IMR-90 (cell line): ENCODE data around the gene SHC1. TPM values are rescaled to one million over a fixed set of nuclear protein-coding genes. Genes with fewer than 3 reads are reported as not detected.

ENCODE experiments used
- ATAC-seq: fragments of 200-7000 bp; cut with Tn5 transposase; 2 replicates; pipeline ENCODE4 v1.9.1; 2020; ENCODE audit warnings: low read depth, mild to moderate bottlenecking, moderate library complexity
- BruUV-seq: library from RNA; stranded (reverse); fragments of 400-500 nt; replicated peaks from 2 replicates; lab custom pipeline; 2021; lab: Mats Ljungman, UMichigan
- CTCF ChIA-PET: fragments of 300-600 bp; formaldehyde crosslinking; extraction: SDS; loops from one replicate; lab custom pipeline; 2021; ENCODE audit warnings: antibody characterized with exemption; lab: Yijun Ruan, JAX
- POLR2A ChIA-PET: fragments of 300-600 bp; sonication (Branson Sonifier 250); formaldehyde crosslinking; loops from one replicate; lab custom pipeline; 2022; ENCODE audit warnings: antibody characterized with exemption; ENCODE audit not compliant: unreplicated experiment; lab: Charles Lee
- DNase-seq: peaks from one replicate; pipeline ENCODE4 v3.0.0; 2013
- H2AFZ ChIP-seq: replicated peaks from 2 replicates; pipeline ENCODE3; 2013; ENCODE audit warnings: low read length, mild to moderate bottlenecking; ENCODE audit not compliant: poor library complexity
- H2AK5ac ChIP-seq: 2 replicates; pipeline ENCODE4 v1.6.1; 2013; ENCODE audit warnings: low read depth, low read length, inconsistent platforms
- H2AK9ac ChIP-seq: replicated peaks from 2 replicates; pipeline ENCODE3; 2013; ENCODE audit warnings: mild to moderate bottlenecking, low read depth, low read length, moderate library complexity; ENCODE audit not compliant: poor library complexity
- H2BK120ac ChIP-seq: 2 replicates; pipeline ENCODE4 v1.6.1; 2013; ENCODE audit warnings: low read depth, low read length, inconsistent platforms
- H2BK15ac ChIP-seq: 3 replicates; pipeline ENCODE4 v1.6.1; 2013; ENCODE audit warnings: low read depth, low read length, inconsistent platforms
- H2BK20ac ChIP-seq: 2 replicates; pipeline ENCODE4 v1.6.1; 2013; ENCODE audit warnings: low read depth, mild to moderate bottlenecking, inconsistent platforms, low read length, moderate library complexity
- H2BK5ac ChIP-seq: 2 replicates; pipeline ENCODE4 v1.6.1; 2013; ENCODE audit warnings: mild to moderate bottlenecking, low read depth, low read length, inconsistent platforms; ENCODE audit not compliant: poor library complexity, severe bottlenecking
- H3K14ac ChIP-seq: replicated peaks from 2 replicates; pipeline ENCODE4 v1.6.1; 2013; ENCODE audit warnings: low read depth, low read length, inconsistent platforms
- H3K18ac ChIP-seq: 2 replicates; pipeline ENCODE4 v1.6.1; 2013; ENCODE audit warnings: low read depth, low read length, control low read depth
- H3K23ac ChIP-seq: 2 replicates; pipeline ENCODE4 v1.6.1; 2013; ENCODE audit warnings: low read depth, low read length, inconsistent platforms
- H3K27ac ChIP-seq: 2 replicates; pipeline ENCODE4 v1.5.1; 2013; ENCODE audit warnings: mild to moderate bottlenecking, control low read depth, low read length; ENCODE audit not compliant: insufficient read depth
- H3K27me3 ChIP-seq: 2 replicates; pipeline ENCODE4 v1.6.1; 2013; ENCODE audit warnings: low read length; ENCODE audit not compliant: control insufficient read depth, insufficient read depth
- H3K36me3 ChIP-seq: 2 replicates; pipeline ENCODE4 v1.6.1; 2013; ENCODE audit warnings: low read length, mixed read lengths; ENCODE audit not compliant: control insufficient read depth, insufficient read depth
- H3K4ac ChIP-seq: 2 replicates; pipeline ENCODE4 v1.6.1; 2013; ENCODE audit warnings: low read depth, low read length, inconsistent platforms
- H3K4me1 ChIP-seq: 2 replicates; pipeline ENCODE4 v1.6.1; 2013; ENCODE audit warnings: low read length, mixed read lengths; ENCODE audit not compliant: control insufficient read depth, insufficient read depth
- H3K4me2 ChIP-seq: 2 replicates; pipeline ENCODE4 v1.6.1; 2013; ENCODE audit warnings: low read depth, mild to moderate bottlenecking, control low read depth, low read length, moderate library complexity
- H3K4me3 ChIP-seq: 2 replicates; pipeline ENCODE4 v1.5.1; 2013; ENCODE audit warnings: low read depth, mild to moderate bottlenecking, control low read depth, low read length, moderate library complexity; ENCODE audit not compliant: insufficient read depth
- H3K56ac ChIP-seq: 2 replicates; pipeline ENCODE4 v1.6.1; 2013; ENCODE audit warnings: low read length, inconsistent platforms; ENCODE audit not compliant: insufficient read depth; ENCODE audit errors: extremely low read depth
- H3K79me1 ChIP-seq, 2 experiments: 2 replicates each; pipeline ENCODE4 v1.6.1; 2013; ENCODE audit warnings: low read length in 2 of 2, inconsistent platforms in 1 of 2, low read depth in 1 of 2
- H3K9ac ChIP-seq: 2 replicates; pipeline ENCODE4 v1.6.1; 2013; ENCODE audit warnings: low read depth, low read length, control low read depth
- H3K9me1 ChIP-seq: 2 replicates; pipeline ENCODE4 v1.6.1; 2013; ENCODE audit warnings: low read length, inconsistent platforms; ENCODE audit not compliant: insufficient read depth
- H3K9me3 ChIP-seq: 2 replicates; pipeline ENCODE4 v1.6.1; 2013; ENCODE audit warnings: low read length; ENCODE audit not compliant: control insufficient read depth, insufficient read depth
- H4K20me1 ChIP-seq: 2 replicates; pipeline ENCODE4 v1.6.1; 2013; ENCODE audit warnings: low read length, inconsistent platforms; ENCODE audit not compliant: insufficient read depth
- H4K5ac ChIP-seq: 2 replicates; pipeline ENCODE4 v1.6.1; 2013; ENCODE audit warnings: mild to moderate bottlenecking, low read depth, low read length, control low read depth
- H4K8ac ChIP-seq, 2 experiments: 2 replicates each; pipeline ENCODE4 v1.6.1; 2013; ENCODE audit warnings: low read depth in 2 of 2, low read length in 2 of 2, control low read depth in 1 of 2, inconsistent platforms in 1 of 2
- H4K91ac ChIP-seq: 2 replicates; pipeline ENCODE4 v1.6.1; 2013; ENCODE audit warnings: low read depth, low read length, inconsistent platforms; ENCODE audit not compliant: insufficient read depth
- MAZ ChIP-seq: IDR thresholded peaks from 2 replicates; pipeline ENCODE4 v1.6.1; 2012; ENCODE audit warnings: low read depth, mild to moderate bottlenecking, low read length, improper control_type of control experiment, moderate library complexity, borderline replicate concordance
- WGBS, 2 experiments: methylation state at CpG; one replicate each; pipeline versions ENCODE4 v1.1.5 to v1.1.7; 2013; ENCODE audit warnings: missing lambda C conversion rate in 2 of 2; ENCODE audit not compliant: insufficient read length in 1 of 2; ENCODE audit errors: extremely low coverage in 2 of 2; 5-methylcytosine and 5-hydroxymethylcytosine counted together
- dilution Hi-C: fragments of 300-500 bp; cut with HindIII; formaldehyde crosslinking; loops from one replicate; pipeline ENCODE4 v1.14.3; 2018; ENCODE audit warnings: low sequenced_read_pairs; ENCODE audit not compliant: unreplicated experiment
- in situ Hi-C: fragments of 300-500 bp; cut with MboI; formaldehyde crosslinking; loops from 3 replicates; pipeline ENCODE4 v1.14.3; 2019; ENCODE audit warnings: low sequenced_read_pairs, inconsistent platforms, mixed read lengths
- intact Hi-C: fragments of 100-400 bp; cut with micrococcal nuclease; formaldehyde crosslinking; loops from 2 replicates; pipeline ENCODE4 v1.10.0; 2022
- polyA plus RNA-seq, 3 experiments: library from polyadenylated mRNA; depleted of rRNA; stranded (reverse); fragments of >200 nt; gene quantifications; 2 replicates each; pipeline ENCODE4 v1.2.3, GENCODE V29; 2012; ENCODE audit warnings: low replicate concordance in 1 of 3
- total RNA-seq: library from RNA; depleted of rRNA; stranded (reverse); fragments of >200 nt; gene quantifications from 2 replicates; pipeline ENCODE4 v1.2.3, GENCODE V29; 2012
- TF ChIP-seq, protein P1 (sequence below): fragments of 150-350 bp; IDR thresholded peaks from 2 replicates; pipeline ENCODE4 v1.6.1; 2017; ENCODE audit warnings: mild to moderate bottlenecking, antibody characterized with exemption, low read length, low read depth

Gene SHC1
- total and polyA plus RNA-seq, 2 of the 4 experiments (the other 2 are of a cell fraction) = 352 to 355 TPM

- H4K20me1 ChIP-seq = peaks cover 47% of the 10 kb centered on the region
- H3K4me1 ChIP-seq = peaks cover 18% of the 10 kb centered on the region
- H2AK9ac ChIP-seq = peak overlapping the region; percentile 99
- H3K9ac ChIP-seq = peak overlapping the region; percentile 87
- BruUV-seq = no TSS peak
- ATAC-seq (no peak), DNase-seq (no peak)
- H3K14ac ChIP-seq = peak overlapping the region; percentile 95
- intact Hi-C loops = no loop called here
- peak overlapping the region; percentile 97 for H3K4me2 ChIP-seq
- H2BK5ac ChIP-seq = peak overlapping the region; percentile 87
- peaks cover 7% of the 10 kb centered on the region for H3K9me1 ChIP-seq
- H3K27me3 ChIP-seq = no peaks in the 10 kb centered on the region
- peak overlapping the region; percentile 85; the same call in 1 of the 2 replicates for H3K23ac ChIP-seq
- H2AK5ac ChIP-seq = peak overlapping the region; percentile 49; the same call in 1 of the 2 replicates
- H3K4me3 ChIP-seq = peak overlapping the region; percentile 65
- no peak overlapping the region for H3K18ac ChIP-seq
- no peaks in the 10 kb centered on the region for H3K9me3 ChIP-seq
- no peak overlapping the region for H2BK20ac ChIP-seq
- H4K5ac ChIP-seq = no peak overlapping the region
- H3K36me3 ChIP-seq = peaks cover 44% of the 10 kb centered on the region
- POLR2A ChIA-PET = no interaction called here
- peak overlapping the region; percentile 92 for H3K4ac ChIP-seq
- no peak overlapping the region for H2AFZ ChIP-seq
- no peak overlapping the region for H3K56ac ChIP-seq
- TF ChIP-seq, protein P1, sequence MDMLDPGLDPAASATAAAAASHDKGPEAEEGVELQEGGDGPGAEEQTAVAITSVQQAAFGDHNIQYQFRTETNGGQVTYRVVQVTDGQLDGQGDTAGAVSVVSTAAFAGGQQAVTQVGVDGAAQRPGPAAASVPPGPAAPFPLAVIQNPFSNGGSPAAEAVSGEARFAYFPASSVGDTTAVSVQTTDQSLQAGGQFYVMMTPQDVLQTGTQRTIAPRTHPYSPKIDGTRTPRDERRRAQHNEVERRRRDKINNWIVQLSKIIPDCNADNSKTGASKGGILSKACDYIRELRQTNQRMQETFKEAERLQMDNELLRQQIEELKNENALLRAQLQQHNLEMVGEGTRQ = no peak
- TF ChIP-seq MAZ = no peak
- no peak overlapping the region for H4K91ac ChIP-seq
- H4K8ac ChIP-seq = no peak overlapping the region
- dilution Hi-C loops = no loop called here
- peak overlapping the region; percentile 84 for H3K27ac ChIP-seq
- WGBS, 2 experiments = no CpG with 5 or more reads among the region's 3 CpGs
- peaks cover 23 to 71% of the 10 kb centered on the region in 2 experiments for H3K79me1 ChIP-seq
- in situ Hi-C loops = no loop called here
- no peak overlapping the region for H2BK15ac ChIP-seq
- no peak overlapping the region for H2BK120ac ChIP-seq
- CTCF ChIA-PET = interaction anchor here (1.2 kb wide), 1 partner anchor 49 kb away, joined by 3 read pairs; no protein-coding TSS in a partner anchor
These were observed 1.8 kb downstream of the SHC1 start for GRCh38 chr1:154968731-154969130.
